Left ventricle myocardium inferior (tissue), 1 donor: ENCODE measurements around the gene DCST2. TPM values are rescaled to one million over a fixed set of nuclear protein-coding genes. Genes with fewer than 3 reads are reported as not detected.

Source experiments
- DNase-seq: peaks from one replicate; pipeline ENCODE4 v3.0.0-alpha.2; 2020
- H3K27ac ChIP-seq: fragments of 200-600 bp; replicated peaks from 2 replicates; pipeline ENCODE4 v1.8.0; 2021
- H3K27me3 ChIP-seq: fragments of 200-600 bp; 2 replicates; pipeline ENCODE4 v1.8.0; 2021; ENCODE audit warnings: low read depth
- H3K36me3 ChIP-seq: fragments of 200-600 bp; 2 replicates; pipeline ENCODE4 v1.8.0; 2021
- H3K4me1 ChIP-seq: fragments of 200-600 bp; 2 replicates; pipeline ENCODE4 v1.8.0; 2021
- H3K4me3 ChIP-seq: fragments of 200-600 bp; 2 replicates; pipeline ENCODE4 v1.8.0; 2021; ENCODE audit warnings: mild to moderate bottlenecking, moderate library complexity
- H3K9me3 ChIP-seq: fragments of 200-600 bp; replicated peaks from 2 replicates; pipeline ENCODE4 v1.8.0; 2021
- CTCF ChIP-seq: fragments of 200-600 bp; IDR thresholded peaks from 2 replicates; pipeline ENCODE4 v1.8.0; 2021; ENCODE audit warnings: antibody characterized with exemption, mild to moderate bottlenecking, borderline replicate concordance
- intact Hi-C: fragments of 100-400 bp; cut with micrococcal nuclease; formaldehyde crosslinking; loops from one replicate; pipeline ENCODE4 v1.11.0; 2022
- total RNA-seq: library from RNA; stranded (reverse); fragmentation: NEBNext Ultra II Directional; extraction: Animal tissue kit (Norgen Biotek cat#: 25700); gene quantifications from one replicate; pipeline ENCODE4 v1.2.1, GENCODE V29; 2021
- donor health status: DM: no; HTN: yes; CAD: no; lungs with severe emphysema.

The DCST2 gene
- total RNA-seq, 1 donor from 2014 or later: not detected

GRCh38 chr1:155061381-155062150, 28.0 kb upstream of the DCST2 start:
- intact Hi-C loops: no loop called here
- Histone ChIP-seq H3K27ac (no peak overlapping the region), H3K4me1 (peaks cover 50% of the 10 kb centered on the region), H3K36me3 (peaks cover 48% of the 10 kb centered on the region), H3K27me3 (no peaks in the 10 kb centered on the region), H3K9me3 (no peaks in the 10 kb centered on the region), H3K4me3 (peak overlapping the region; percentile 81)
- peak; percentile 99 for TF ChIP-seq CTCF
- DNase-seq: peak; percentile 87

- Histone ChIP-seq H3K27ac (no peak overlapping the region), H3K4me3 (no peak overlapping the region), H3K4me1 (peaks cover 50% of the 10 kb centered on the region), H3K9me3 (no peaks in the 10 kb centered on the region), H3K36me3 (peaks cover 57% of the 10 kb centered on the region), H3K27me3 (no peaks in the 10 kb centered on the region)
- DNase-seq: no peak
- intact Hi-C loops: no loop called here
- TF ChIP-seq CTCF: no peak
Observed at GRCh38 chr1:155060736-155061135, 27.2 kb upstream of the DCST2 start.

GRCh38 chr1:155057788-155058211, 24.2 kb upstream of the DCST2 start:
- TF ChIP-seq CTCF: peak; percentile 14
- Histone ChIP-seq H3K27me3 (no peaks in the 10 kb centered on the region), H3K9me3 (no peaks in the 10 kb centered on the region), H3K4me3 (no peak overlapping the region), H3K4me1 (peaks cover 57% of the 10 kb centered on the region), H3K36me3 (peaks cover 83% of the 10 kb centered on the region), H3K27ac (no peak overlapping the region)
- intact Hi-C loops: no loop called here
- DNase-seq: no peak

- no peak for DNase-seq
- H3K36me3 ChIP-seq: peaks cover 83% of the 10 kb centered on the region
- no peaks in the 10 kb centered on the region for H3K9me3 ChIP-seq
- H3K4me3 ChIP-seq: no peak overlapping the region
- TF ChIP-seq CTCF: no peak
- H3K27me3 ChIP-seq: no peaks in the 10 kb centered on the region
- H3K27ac ChIP-seq: no peak overlapping the region
- peaks cover 57% of the 10 kb centered on the region for H3K4me1 ChIP-seq
- intact Hi-C loops: no loop called here
Observed at GRCh38 chr1:155057104-155057503, 23.5 kb upstream of the DCST2 start.

- peaks cover 65% of the 10 kb centered on the region for H3K4me1 ChIP-seq
- DNase-seq: no peak
- intact Hi-C loops: no loop called here
- peak overlapping the region; percentile 80 for H3K4me3 ChIP-seq
- H3K27me3 ChIP-seq: no peaks in the 10 kb centered on the region
- TF ChIP-seq CTCF: no peak
- H3K36me3 ChIP-seq: peaks cover 55% of the 10 kb centered on the region
- H3K9me3 ChIP-seq: no peaks in the 10 kb centered on the region
- H3K27ac ChIP-seq: peak overlapping the region; percentile 98
Observed at GRCh38 chr1:155053531-155054105, 20.0 kb upstream of the DCST2 start.
